Spleen (tissue), 11 donors: ENCODE data around the gene KY. TPM values are rescaled to one million over a fixed set of nuclear protein-coding genes. Genes with fewer than 3 reads are reported as not detected.

Experiments used
- DNase-seq: peaks from one replicate; pipeline ENCODE4 v3.0.0-alpha.2; 2020
- H3K27ac ChIP-seq, 8 donors: fragments of 200-600 bp; sonication (generic) in 7 of 8; 1 replicate in 4 of 8; 2 replicates in 4 of 8; pipeline versions ENCODE4 v1.5.0 to v1.8.0; 2016 to 2021; ENCODE audit warnings: inconsistent platforms in 4 of 8, mild to moderate bottlenecking in 4 of 8, moderate library complexity in 1 of 8
- H3K27me3 ChIP-seq, 7 donors: fragments of 200-600 bp; sonication (generic) in 6 of 7; replicated peaks in 1 of 7; 1 replicate in 4 of 7; 2 replicates in 3 of 7; pipeline versions ENCODE4 v1.5.0 to v1.8.0; 2016 to 2021; ENCODE audit warnings: inconsistent platforms in 3 of 7, mild to moderate bottlenecking in 1 of 7
- H3K36me3 ChIP-seq, 6 donors: fragments of 200-600 bp; sonication (generic) in 5 of 6; 1 replicate in 4 of 6; 2 replicates in 2 of 6; pipeline versions ENCODE4 v1.5.0 to v1.8.0; 2016 to 2021; ENCODE audit warnings: inconsistent platforms in 2 of 6
- H3K4me1 ChIP-seq, 6 donors: fragments of 200-600 bp; sonication (generic) in 5 of 6; 1 replicate in 3 of 6; 2 replicates in 3 of 6; pipeline versions ENCODE4 v1.5.0 to v1.8.0; 2016 to 2021; ENCODE audit warnings: inconsistent platforms in 3 of 6
- H3K4me3 ChIP-seq, 8 donors: fragments of 200-600 bp; sonication (generic) in 7 of 8; 1 replicate in 4 of 8; 2 replicates in 4 of 8; pipeline versions ENCODE4 v1.5.0 to v1.8.0; 2016 to 2021; ENCODE audit warnings: inconsistent platforms in 4 of 8, mild to moderate bottlenecking in 4 of 8, moderate library complexity in 2 of 8
- H3K9me3 ChIP-seq, 8 donors: fragments of 200-600 bp; sonication (generic) in 7 of 8; 1 replicate in 4 of 8; 2 replicates in 4 of 8; pipeline versions ENCODE4 v1.5.0 to v1.8.0; 2016 to 2021; ENCODE audit warnings: inconsistent platforms in 4 of 8
- POLR2A ChIP-seq, 3 donors: fragments of 450-650 bp; IDR thresholded peaks; one replicate each; pipeline ENCODE4 v1.5.1; 2017; ENCODE audit warnings: antibody characterized with exemption in 3 of 3, mild to moderate bottlenecking in 1 of 3
- POLR2AphosphoS5 ChIP-seq, 3 donors: sonication (generic); formaldehyde crosslinking; IDR thresholded peaks; one replicate each; pipeline ENCODE4 v1.5.1; 2017; ENCODE audit warnings: antibody characterized with exemption in 3 of 3
- WGBS, 5 donors: extraction: QIAGEN DNeasy Blood & Tissue Kit in 3 of 5; methylation state at CpG; one replicate each; pipeline versions ENCODE4 v1.1.5 to v1.1.7; 2013 to 2018; 5-methylcytosine and 5-hydroxymethylcytosine counted together
- intact Hi-C: fragments of 100-400 bp; cut with DNase I; formaldehyde crosslinking; loops from one replicate; pipeline ENCODE4 v1.15.0; 2023; ENCODE audit warnings: low total_unique reads
- polyA plus RNA-seq, 3 donors: library from polyadenylated mRNA; stranded (reverse); fragments of 200-250 nt; gene quantifications; one replicate each; pipeline ENCODE4 v1.2.1, GENCODE V29; 2013
- total RNA-seq, 7 donors: library from RNA; depleted of rRNA in 3 of 7; stranded (reverse); fragments of >200 nt in 3 of 7; fragmentation: NEBNext Ultra II Directional in 4 of 7; extraction: Animal tissue kit (Norgen Biotek cat#: 25700) in 4 of 7; gene quantifications; one replicate each; pipeline versions ENCODE4 v1.1.0 to v1.2.1, GENCODE V29; 2016 to 2021
- TF ChIP-seq, protein P1 (sequence below), 11 experiments: fragments of 200-600 bp in 7 of 11; fragments of 450-650 bp in 4 of 11; sonication (generic) in 4 of 11; IDR thresholded peaks in 8 of 11; conservative IDR thresholded peaks in 3 of 11; 1 replicate in 7 of 11; 2 replicates in 4 of 11; pipeline versions ENCODE4 v1.4.0 to v1.8.0; 2016 to 2021; ENCODE audit warnings: antibody characterized with exemption in 11 of 11, inconsistent platforms in 4 of 11, mild to moderate bottlenecking in 1 of 11
- donor health status: healthy with polysubstance abuse.
- donor health status: DM: no; HTN: no; CAD: no; lungs with moderate emphysema.
- donor health status: DM: no; HTN: no; CAD: no.
- donor health status: Bipolar disorder and iron deficiency.
- donor health status: healthy.
- donor health status: DM: no; HTN: no; CAD: no.
- donor health status: DM: yes; HTN: yes; CAD: no.

Gene KY
- total and polyA plus RNA-seq, 10 donors = 0.17 TPM; not detected in 9

DNA sequence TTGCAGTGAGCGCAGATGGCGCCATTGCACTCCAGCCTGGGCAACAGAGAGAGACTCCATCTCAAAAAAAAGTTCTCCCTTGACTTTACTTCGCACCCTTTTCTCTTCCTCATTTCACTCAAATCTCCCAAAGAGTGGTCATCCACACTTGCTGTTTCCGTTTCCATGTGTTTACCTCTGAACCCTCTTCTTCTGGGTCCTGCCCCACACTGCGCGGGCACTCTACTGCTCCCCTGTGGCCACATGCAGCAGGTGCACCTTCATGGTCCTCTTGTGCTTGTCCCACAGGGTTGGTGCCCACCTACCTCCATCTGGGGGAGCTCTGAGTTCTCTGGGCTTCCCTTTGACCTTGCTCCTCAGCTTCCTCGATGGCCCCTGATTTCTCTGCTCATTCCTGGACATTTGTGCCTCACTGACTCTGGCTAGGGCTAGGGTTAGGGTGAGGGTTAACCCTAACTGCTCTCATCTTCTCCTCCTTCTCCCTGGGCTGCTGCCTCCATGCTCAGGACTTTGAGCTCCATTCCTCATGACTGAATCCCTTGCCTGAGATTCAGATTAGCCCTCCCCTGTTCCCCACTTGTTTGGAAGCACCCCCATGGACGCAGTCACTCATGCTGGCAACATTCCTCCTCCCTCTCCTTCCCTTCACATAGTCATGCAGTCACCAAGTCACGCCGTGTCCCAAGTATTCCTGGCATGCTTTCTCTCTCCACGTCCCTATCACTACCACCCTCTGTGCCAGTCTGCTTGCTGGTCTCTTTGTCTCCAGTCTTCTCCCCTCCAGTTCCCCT is 26.6 kb upstream of the KY start:
- DNase-seq = no peak
- no peak overlapping the region for H3K4me3 ChIP-seq
- H3K4me1 ChIP-seq = no peaks in the 10 kb centered on the region
- intact Hi-C loops = no loop called here
- no peak overlapping the region for H3K27ac ChIP-seq
- TF ChIP-seq, protein P1, sequence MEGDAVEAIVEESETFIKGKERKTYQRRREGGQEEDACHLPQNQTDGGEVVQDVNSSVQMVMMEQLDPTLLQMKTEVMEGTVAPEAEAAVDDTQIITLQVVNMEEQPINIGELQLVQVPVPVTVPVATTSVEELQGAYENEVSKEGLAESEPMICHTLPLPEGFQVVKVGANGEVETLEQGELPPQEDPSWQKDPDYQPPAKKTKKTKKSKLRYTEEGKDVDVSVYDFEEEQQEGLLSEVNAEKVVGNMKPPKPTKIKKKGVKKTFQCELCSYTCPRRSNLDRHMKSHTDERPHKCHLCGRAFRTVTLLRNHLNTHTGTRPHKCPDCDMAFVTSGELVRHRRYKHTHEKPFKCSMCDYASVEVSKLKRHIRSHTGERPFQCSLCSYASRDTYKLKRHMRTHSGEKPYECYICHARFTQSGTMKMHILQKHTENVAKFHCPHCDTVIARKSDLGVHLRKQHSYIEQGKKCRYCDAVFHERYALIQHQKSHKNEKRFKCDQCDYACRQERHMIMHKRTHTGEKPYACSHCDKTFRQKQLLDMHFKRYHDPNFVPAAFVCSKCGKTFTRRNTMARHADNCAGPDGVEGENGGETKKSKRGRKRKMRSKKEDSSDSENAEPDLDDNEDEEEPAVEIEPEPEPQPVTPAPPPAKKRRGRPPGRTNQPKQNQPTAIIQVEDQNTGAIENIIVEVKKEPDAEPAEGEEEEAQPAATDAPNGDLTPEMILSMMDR (IDR thresholded peaks at IDR 0.05 in 8 of 11, conservative IDR thresholded peaks at IDR 0.05 in 3 of 11) = peak in 6 of 11 experiments; percentile 20 to 51 (median 23)
- TF ChIP-seq POLR2A (IDR thresholded peaks at IDR 0.05) = no peak
- H3K27me3 ChIP-seq = no peaks in the 10 kb centered on the region
- 55 to 65% (median 58%) methylated on average over 11 of the region's 11 CpGs for WGBS, 5 donors
- peaks cover 5 to 47% (median 36%) of the 10 kb centered on the region in 8 donors for H3K9me3 ChIP-seq
- H3K36me3 ChIP-seq = no peaks in the 10 kb centered on the region

DNA sequence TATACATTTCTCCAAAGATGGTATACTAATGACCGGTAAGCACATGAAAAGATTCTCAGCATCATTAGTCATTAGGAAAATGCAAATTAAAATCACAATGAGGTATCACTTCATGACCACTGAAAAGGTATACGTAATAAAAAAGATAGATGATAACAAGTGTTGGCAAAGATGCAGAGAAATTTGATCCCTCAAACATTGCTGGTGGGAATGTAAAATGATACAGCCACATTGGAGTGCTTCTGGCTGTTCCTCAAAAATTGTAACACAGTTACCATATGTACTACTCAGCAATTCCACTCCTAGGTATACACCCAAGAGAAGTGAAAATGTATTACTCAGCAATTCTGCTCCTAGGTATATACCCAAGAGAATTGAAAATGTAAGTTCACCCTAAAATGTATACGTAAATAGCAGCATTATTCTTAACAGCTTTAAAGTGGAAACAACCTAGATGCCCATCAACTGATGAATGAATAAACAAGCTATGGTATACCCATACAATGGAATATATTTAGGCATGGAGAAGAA is 25.0 kb upstream of the KY start:
- no peaks in the 10 kb centered on the region for H3K36me3 ChIP-seq
- H3K9me3 ChIP-seq = peaks cover 5 to 47% (median 36%) of the 10 kb centered on the region in 8 donors
- TF ChIP-seq POLR2A (IDR thresholded peaks at IDR 0.05) = no peak
- TF ChIP-seq POLR2AphosphoS5 (IDR thresholded peaks at IDR 0.05) = no peak
- H3K4me3 ChIP-seq = no peak overlapping the region
- H3K27ac ChIP-seq = no peak overlapping the region
- intact Hi-C loops = no loop called here
- H3K4me1 ChIP-seq = no peaks in the 10 kb centered on the region
- no peak for DNase-seq
- H3K27me3 ChIP-seq = no peaks in the 10 kb centered on the region
- WGBS, 5 donors = 77 to 94% (median 90%) methylated on average over 3 of the region's 3 CpGs

DNA sequence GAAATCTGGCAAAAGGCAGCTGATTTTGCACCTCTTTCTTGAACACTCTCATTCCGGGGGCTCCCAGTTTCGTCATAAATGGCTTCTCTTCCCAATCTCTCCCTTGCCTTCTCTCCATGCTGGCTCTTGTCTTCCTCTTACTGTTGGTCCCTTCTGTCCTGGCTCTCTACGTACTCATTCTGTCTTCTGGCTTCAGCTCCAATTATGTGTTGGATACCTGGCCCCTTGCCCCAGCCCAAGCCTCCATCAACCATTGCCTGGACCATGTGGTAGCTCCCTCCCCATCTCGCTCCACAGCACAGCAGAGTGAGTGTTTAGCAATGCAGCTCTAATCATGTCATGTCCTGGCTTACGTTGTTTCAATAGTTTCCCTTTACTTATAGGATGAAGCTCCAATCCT is 21.7 kb upstream of the KY start:
- TF ChIP-seq POLR2AphosphoS5 (IDR thresholded peaks at IDR 0.05) = no peak
- TF ChIP-seq POLR2A (IDR thresholded peaks at IDR 0.05) = no peak
- TF ChIP-seq, protein P1 (IDR thresholded peaks at IDR 0.05 in 8 of 11, conservative IDR thresholded peaks at IDR 0.05 in 3 of 11) = no peak
- H3K9me3 ChIP-seq = peaks cover 5 to 53% (median 36%) of the 10 kb centered on the region in 8 donors
- no peaks in the 10 kb centered on the region for H3K36me3 ChIP-seq
- WGBS, 5 donors = 84 to 93% (median 91%) methylated on average over 5 of the region's 5 CpGs
- intact Hi-C loops = no loop called here
- no peaks in the 10 kb centered on the region for H3K27me3 ChIP-seq
- DNase-seq = no peak
- no peaks in the 10 kb centered on the region for H3K4me1 ChIP-seq
- no peak overlapping the region for H3K4me3 ChIP-seq
- no peak overlapping the region for H3K27ac ChIP-seq

DNA sequence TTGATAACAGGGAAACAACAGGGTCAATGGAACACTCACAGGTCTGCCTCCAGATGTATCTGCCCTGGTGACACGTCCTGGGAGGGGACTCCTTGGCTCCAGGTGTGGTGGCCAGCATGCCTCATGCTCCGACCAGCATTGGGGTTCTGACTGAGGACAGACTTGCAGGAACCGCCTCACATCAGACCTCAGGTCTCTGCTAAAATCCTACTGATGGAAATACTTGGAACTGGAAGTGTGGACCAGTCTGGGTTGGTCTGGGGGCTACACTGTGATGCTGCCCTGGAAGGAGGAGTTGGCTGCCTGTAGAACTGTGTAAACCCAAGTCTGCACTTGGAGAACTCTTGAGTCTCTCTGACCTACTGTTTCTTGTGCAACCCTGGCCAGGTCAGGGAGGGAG is 17.1 kb upstream of the KY start:
- Histone ChIP-seq H3K36me3 (no peaks in the 10 kb centered on the region), H3K27ac (no peak overlapping the region), H3K27me3 (peaks cover 0 to 5% (median 0%) of the 10 kb centered on the region in 7 donors), H3K4me3 (no peak overlapping the region), H3K4me1 (no peaks in the 10 kb centered on the region), H3K9me3 (peaks cover 0 to 11% (median 2%) of the 10 kb centered on the region in 8 donors)
- intact Hi-C loops = no loop called here
- WGBS, 5 donors = 43 to 78% (median 65%) methylated on average over 3 of the region's 3 CpGs
- TF ChIP-seq POLR2AphosphoS5 (IDR thresholded peaks at IDR 0.05) = no peak
- TF ChIP-seq, protein P1 (IDR thresholded peaks at IDR 0.05 in 8 of 11, conservative IDR thresholded peaks at IDR 0.05 in 3 of 11) = no peak
- no peak for TF ChIP-seq POLR2A (IDR thresholded peaks at IDR 0.05)
- no peak for DNase-seq
